Endometrial microvascular endothelial cells (primary cell): ENCODE measurements around the gene CRYM. TPM values are rescaled to one million over a fixed set of nuclear protein-coding genes. Genes with fewer than 3 reads are reported as not detected.
"Not testable (repeated sequence)": the region's sequence is repeated elsewhere in the genome, so short reads cannot be mapped to it uniquely, and the experiment has no call there.

Source experiments
- in situ Hi-C: cut with HindIII; loops from 2 replicates; pipeline ENCODE4 v1.10.0; 2017; ENCODE audit warnings: low sequenced_read_pairs, low pct_unique_long_range_greater_than_20kb; ENCODE audit errors: inconsistent ontology term
- total RNA-seq: library from RNA; depleted of rRNA; stranded (reverse); fragments of >200 nt; gene quantifications from one replicate; pipeline ENCODE4 v1.2.3, GENCODE V29; 2015; ENCODE audit errors: inconsistent ontology term

CRYM gene
- total RNA-seq, 1 donor from 2014 or later, result not detected

- in situ Hi-C loops, result no loop called here
These were observed 20.8 kb downstream of the CRYM start for GRCh38 chr16:21257284-21257683.

GRCh38 chr16:21256636-21257035 is 21.5 kb downstream of the CRYM start:
- in situ Hi-C loops, result no loop called here

- in situ Hi-C loops, result no loop called here
These were observed 24.6 kb downstream of the CRYM start for GRCh38 chr16:21253470-21253869.

GRCh38 chr16:21250072-21250923 is 27.8 kb downstream of the CRYM start:
- in situ Hi-C loops, result no loop called here

GRCh38 chr16:21248179-21248578 is 29.9 kb downstream of the CRYM start:
- in situ Hi-C loops, result not testable (repeated sequence)

- in situ Hi-C loops, result no loop called here
These were observed 33.4 kb downstream of the CRYM start for GRCh38 chr16:21244518-21245215.

GRCh38 chr16:21242756-21243155 is 35.3 kb downstream of the CRYM start:
- in situ Hi-C loops, result no loop called here

- in situ Hi-C loops, result no loop called here
These were observed 38.4 kb downstream of the CRYM start for GRCh38 chr16:21239646-21240045.

GRCh38 chr16:21236831-21237230 is 41.3 kb downstream of the CRYM start:
- in situ Hi-C loops, result no loop called here

GRCh38 chr16:21235199-21235585 is 42.9 kb downstream of the CRYM start:
- in situ Hi-C loops, result no loop called here

- in situ Hi-C loops, result no loop called here
These were observed 44.5 kb downstream of the CRYM start, which contains the start of gene ANKS4B for GRCh38 chr16:21233521-21234150. ANKS4B (plus strand) TSS chr16:21233699; CDS start chr16:21233738, 39 bp downstream.

- in situ Hi-C loops, result no loop called here
These were observed 45.0 kb downstream of the CRYM start for GRCh38 chr16:21233045-21233520.

GRCh38 chr16:21228361-21228872 is 49.7 kb downstream of the CRYM start:
- in situ Hi-C loops, result no loop called here

- in situ Hi-C loops, result no loop called here
These were observed 50.2 kb downstream of the CRYM start for GRCh38 chr16:21227866-21228265.

GRCh38 chr16:21226749-21227148 is 51.3 kb downstream of the CRYM start:
- in situ Hi-C loops, result no loop called here

GRCh38 chr16:21224800-21225199 is 53.3 kb downstream of the CRYM start:
- in situ Hi-C loops, result no loop called here

- in situ Hi-C loops, result no loop called here
These were observed 54.3 kb downstream of the CRYM start for GRCh38 chr16:21223787-21224186.

- in situ Hi-C loops, result no loop called here
These were observed 55.4 kb downstream of the CRYM start for GRCh38 chr16:21222495-21223337.
